AG09309 (cell line): ENCODE data around the gene COQ9.

Experiments used
- DNase-seq: peaks from one replicate; pipeline ENCODE4 v3.0.0-alpha.2; 2010; ENCODE audit warnings: low read depth
- H3K4me3 ChIP-seq: 2 replicates; pipeline ENCODE4 v1.5.1; 2011; ENCODE audit warnings: mild to moderate bottlenecking, low read depth, low read length, moderate library complexity; ENCODE audit not compliant: control insufficient read depth
- TF ChIP-seq, protein P1 (sequence below): IDR thresholded peaks from 2 replicates; pipeline ENCODE4 v1.5.1; 2011; ENCODE audit warnings: mild to moderate bottlenecking, low read depth, low read length, inconsistent platforms; ENCODE audit not compliant: insufficient read depth, control insufficient read depth; ENCODE audit errors: missing control alignments

COQ9 gene

DNA sequence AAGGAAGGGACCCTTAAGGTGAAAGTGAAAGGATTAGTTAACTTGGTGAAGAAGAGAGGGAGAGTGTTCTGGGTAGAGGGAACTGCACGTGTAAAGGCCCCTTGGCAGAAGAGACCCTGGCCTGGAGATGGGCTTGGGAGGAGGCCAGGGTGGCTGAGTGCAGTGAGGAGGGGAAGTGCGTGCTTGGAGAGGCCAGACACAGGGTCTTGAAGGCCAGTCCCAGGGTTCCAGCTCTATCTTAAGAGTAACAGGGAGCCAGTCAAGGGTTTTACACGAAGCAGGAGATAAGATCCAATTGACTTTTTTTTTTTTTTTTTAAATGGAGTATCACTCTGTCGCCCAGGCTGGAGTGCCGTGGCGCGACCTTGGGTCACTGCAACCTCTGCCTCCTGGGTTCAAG, 54.2 kb downstream of the COQ9 start:
- no peak for DNase-seq
- H3K4me3 ChIP-seq: no peak overlapping the region
- TF ChIP-seq, protein P1, sequence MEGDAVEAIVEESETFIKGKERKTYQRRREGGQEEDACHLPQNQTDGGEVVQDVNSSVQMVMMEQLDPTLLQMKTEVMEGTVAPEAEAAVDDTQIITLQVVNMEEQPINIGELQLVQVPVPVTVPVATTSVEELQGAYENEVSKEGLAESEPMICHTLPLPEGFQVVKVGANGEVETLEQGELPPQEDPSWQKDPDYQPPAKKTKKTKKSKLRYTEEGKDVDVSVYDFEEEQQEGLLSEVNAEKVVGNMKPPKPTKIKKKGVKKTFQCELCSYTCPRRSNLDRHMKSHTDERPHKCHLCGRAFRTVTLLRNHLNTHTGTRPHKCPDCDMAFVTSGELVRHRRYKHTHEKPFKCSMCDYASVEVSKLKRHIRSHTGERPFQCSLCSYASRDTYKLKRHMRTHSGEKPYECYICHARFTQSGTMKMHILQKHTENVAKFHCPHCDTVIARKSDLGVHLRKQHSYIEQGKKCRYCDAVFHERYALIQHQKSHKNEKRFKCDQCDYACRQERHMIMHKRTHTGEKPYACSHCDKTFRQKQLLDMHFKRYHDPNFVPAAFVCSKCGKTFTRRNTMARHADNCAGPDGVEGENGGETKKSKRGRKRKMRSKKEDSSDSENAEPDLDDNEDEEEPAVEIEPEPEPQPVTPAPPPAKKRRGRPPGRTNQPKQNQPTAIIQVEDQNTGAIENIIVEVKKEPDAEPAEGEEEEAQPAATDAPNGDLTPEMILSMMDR: no peak

- DNase-seq: no peak
- TF ChIP-seq, protein P1: no peak
- H3K4me3 ChIP-seq: no peak overlapping the region
Measured at GRCh38 chr16:57502048-57502775, 54.9 kb downstream of the COQ9 start.

GRCh38 chr16:57503366-57503765, 56.1 kb downstream of the COQ9 start:
- TF ChIP-seq, protein P1: no peak

GRCh38 chr16:57504001-57504400, 56.7 kb downstream of the COQ9 start:
- TF ChIP-seq, protein P1: no peak
- H3K4me3 ChIP-seq: no peak overlapping the region
- DNase-seq: no peak

More at GRCh38 chr16:57503366-57503765, 56.1 kb downstream of the COQ9 start:
- DNase-seq: no peak
- no peak overlapping the region for H3K4me3 ChIP-seq

DNA sequence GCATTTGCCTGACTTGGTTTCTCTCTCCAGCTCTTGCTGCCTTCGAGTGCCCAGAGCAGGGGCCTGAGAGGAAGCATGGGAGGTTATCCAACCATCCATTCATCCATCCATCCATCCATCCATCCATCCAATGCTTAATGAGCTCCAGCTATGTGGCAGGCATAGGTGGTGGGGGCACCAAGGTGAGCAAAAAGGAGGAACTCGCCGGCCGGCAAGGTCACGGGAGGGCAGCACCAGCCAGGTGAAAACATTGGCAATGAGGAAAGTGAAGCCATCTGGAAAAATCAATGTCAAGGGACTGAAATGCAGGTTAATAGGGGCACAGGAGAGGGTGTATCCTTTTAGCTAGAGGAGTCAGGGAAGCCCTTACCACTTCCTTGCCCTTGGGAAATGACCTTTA, 57.2 kb downstream of the COQ9 start:
- H3K4me3 ChIP-seq: no peak overlapping the region
- TF ChIP-seq, protein P1: no peak
- no peak for DNase-seq

DNA sequence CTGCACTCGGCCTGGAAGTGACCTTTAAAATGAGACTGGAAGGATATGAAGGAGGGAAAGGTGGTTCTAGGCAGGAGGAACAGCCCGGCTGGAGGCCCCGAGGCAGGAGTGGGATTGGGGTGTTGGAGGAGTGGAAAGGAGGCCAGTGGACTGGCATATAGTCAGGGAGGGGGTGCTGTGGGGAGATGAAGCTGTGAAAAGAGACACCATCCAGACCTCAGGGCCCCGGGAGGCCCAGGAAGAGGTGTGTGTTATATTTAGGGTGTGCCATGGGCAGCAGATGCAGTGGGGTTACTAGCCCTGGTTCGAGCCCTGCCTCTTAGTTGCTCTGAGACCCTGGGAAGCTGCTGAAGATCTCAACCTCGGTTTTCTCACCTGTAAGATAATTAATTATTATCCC, 57.9 kb downstream of the COQ9 start:
- TF ChIP-seq, protein P1: no peak
- no peak for DNase-seq
- no peak overlapping the region for H3K4me3 ChIP-seq
